OCI-LY7 (cell line): ENCODE results near the gene C1QA. TPM values are rescaled to one million over a fixed set of nuclear protein-coding genes. Genes with fewer than 3 reads are reported as not detected.

ENCODE experiments used
- BruUV-seq: library from RNA; stranded (reverse); fragments of 400-500 nt; replicated peaks from 2 replicates; lab custom pipeline; 2021; lab: Mats Ljungman, UMichigan
- CTCF ChIA-PET: fragments of 300-600 bp; sonication (Branson Sonifier 250); formaldehyde crosslinking; loops from one replicate; lab custom pipeline; 2022; ENCODE audit warnings: antibody characterized with exemption; ENCODE audit not compliant: unreplicated experiment; lab: Charles Lee
- POLR2A ChIA-PET: fragments of 300-600 bp; sonication (Branson Sonifier 250); formaldehyde crosslinking; loops from one replicate; lab custom pipeline; 2022; ENCODE audit warnings: antibody characterized with exemption; lab: Charles Lee
- DNase-seq: peaks from one replicate; pipeline ENCODE4 v3.0.0-alpha.2; 2015; ENCODE audit warnings: low spot score
- H2AFZ ChIP-seq: fragments of 200-600 bp; sonication (generic), shearing (Covaris generic); 2 replicates; pipeline ENCODE4 v1.6.1; 2014; ENCODE audit warnings: mild to moderate bottlenecking, antibody characterized with exemption, low read length, moderate library complexity
- H3K27ac ChIP-seq: fragments of 200-600 bp; sonication (generic); 2 replicates; pipeline ENCODE4 v1.5.1; 2014; ENCODE audit warnings: mixed run types, low read depth, mild to moderate bottlenecking, moderate library complexity, low read length, inconsistent platforms; ENCODE audit not compliant: poor library complexity, severe bottlenecking
- H3K36me3 ChIP-seq: fragments of 200-600 bp; sonication (generic); 2 replicates; pipeline ENCODE4 v1.6.1; 2014; ENCODE audit warnings: mild to moderate bottlenecking, antibody characterized with exemption, low read length, moderate library complexity, mixed read lengths; ENCODE audit not compliant: insufficient read depth
- H3K4me1 ChIP-seq: fragments of 200-600 bp; sonication (generic); 2 replicates; pipeline ENCODE4 v1.5.1; 2014; ENCODE audit warnings: mild to moderate bottlenecking, low read length; ENCODE audit not compliant: insufficient read depth, poor library complexity, severe bottlenecking
- H3K4me2 ChIP-seq: fragments of 200-600 bp; sonication (generic); 2 replicates; pipeline ENCODE4 v1.6.1; 2014; ENCODE audit warnings: mild to moderate bottlenecking, low read length
- H3K4me3 ChIP-seq: fragments of 200-600 bp; sonication (generic); 2 replicates; pipeline ENCODE4 v1.5.1; 2014; ENCODE audit warnings: mild to moderate bottlenecking, low read depth, low read length; ENCODE audit not compliant: poor library complexity, severe bottlenecking
- H3K79me2 ChIP-seq: fragments of 200-600 bp; sonication (generic); 2 replicates; pipeline ENCODE4 v1.6.1; 2016; ENCODE audit warnings: low read depth, mild to moderate bottlenecking, low read length, moderate library complexity, mixed read lengths; ENCODE audit not compliant: insufficient read depth
- H3K9me2 ChIP-seq: fragments of 200-600 bp; sonication (generic); 2 replicates; pipeline ENCODE4 v1.6.1; 2016; ENCODE audit warnings: mild to moderate bottlenecking, low read length, mixed read lengths; ENCODE audit not compliant: insufficient read depth
- H3K9me3 ChIP-seq: fragments of 200-600 bp; sonication (generic); 2 replicates; pipeline ENCODE4 v1.6.1; 2014; ENCODE audit warnings: mild to moderate bottlenecking, mixed run types, low read length, mixed read lengths
- H4K20me1 ChIP-seq: fragments of 200-600 bp; sonication (generic); 2 replicates; pipeline ENCODE4 v1.6.1; 2014; ENCODE audit warnings: mild to moderate bottlenecking, antibody characterized with exemption, low read length, moderate library complexity, mixed read lengths; ENCODE audit not compliant: insufficient read depth
- CTCF ChIP-seq: fragments of 200-600 bp; sonication (generic); conservative IDR thresholded peaks from 2 replicates; pipeline ENCODE4 v1.5.1; 2014; ENCODE audit warnings: mild to moderate bottlenecking, antibody characterized with exemption, low read length, moderate library complexity, mixed read lengths
- EZH2phosphoT487 ChIP-seq: fragments of 200-600 bp; sonication (generic); IDR thresholded peaks from 2 replicates; pipeline ENCODE4 v1.6.1; 2018; ENCODE audit warnings: low read depth, borderline replicate concordance, mild to moderate bottlenecking, mixed run types, antibody characterized with exemption, low read length, moderate library complexity, mixed read lengths
- intact Hi-C: fragments of 100-400 bp; cut with micrococcal nuclease; formaldehyde crosslinking; loops from one replicate; pipeline ENCODE4 v1.10.0; 2022; ENCODE audit not compliant: unreplicated experiment
- total RNA-seq, 2 experiments: library from RNA; depleted of rRNA in 1 of 2; stranded (reverse); fragments of >200 nt in 1 of 2; shearing (Covaris generic) in 1 of 2; gene quantifications; 2 replicates each; pipeline ENCODE4 v1.2.3, GENCODE V29; 2014 to 2022

The C1QA gene
- total RNA-seq, 2 experiments from 2014 or later = not detected

- ChIA-PET POLR2A (interaction anchor here (0.7 kb wide), 1 partner anchor 232 kb away, joined by 3 read pairs; no protein-coding TSS in a partner anchor), CTCF (no interaction called here)
These were observed 992 bp upstream of the C1QA start for GRCh38 chr1:22635436-22635835.

GRCh38 chr1:22636927-22637326, 499 bp downstream of the C1QA start:
- CTCF ChIA-PET = no interaction called here
- Histone ChIP-seq H3K4me2 (no peak overlapping the region), H3K9me2 (no peaks in the 10 kb centered on the region), H2AFZ (no peak overlapping the region), H3K4me3 (no peak overlapping the region), H3K36me3 (no peaks in the 10 kb centered on the region), H3K4me1 (no peaks in the 10 kb centered on the region), H3K79me2 (no peaks in the 10 kb centered on the region), H4K20me1 (no peaks in the 10 kb centered on the region), H3K9me3 (no peaks in the 10 kb centered on the region), H3K27ac (no peak overlapping the region)
- intact Hi-C loops = no loop called here
- TF ChIP-seq CTCF (no peak), EZH2phosphoT487 (no peak)
- no peak for DNase-seq
- POLR2A ChIA-PET = no interaction called here
- BruUV-seq = no TSS peak

More at GRCh38 chr1:22635436-22635835, 992 bp upstream of the C1QA start:
- H4K20me1 ChIP-seq = no peaks in the 10 kb centered on the region
- H3K9me3 ChIP-seq = no peaks in the 10 kb centered on the region
- no peaks in the 10 kb centered on the region for H3K4me1 ChIP-seq
- BruUV-seq = no TSS peak
- H3K36me3 ChIP-seq = no peaks in the 10 kb centered on the region
- H3K4me2 ChIP-seq = no peak overlapping the region
- TF ChIP-seq EZH2phosphoT487 (no peak), CTCF (no peak)
- H2AFZ ChIP-seq = no peak overlapping the region
- H3K27ac ChIP-seq = no peak overlapping the region
- no peaks in the 10 kb centered on the region for H3K9me2 ChIP-seq
- DNase-seq = no peak
- no peak overlapping the region for H3K4me3 ChIP-seq
- intact Hi-C loops = no loop called here
- no peaks in the 10 kb centered on the region for H3K79me2 ChIP-seq

- Histone ChIP-seq H3K36me3 (no peaks in the 10 kb centered on the region), H3K9me3 (no peaks in the 10 kb centered on the region), H3K9me2 (no peaks in the 10 kb centered on the region), H3K4me3 (no peak overlapping the region), H3K79me2 (no peaks in the 10 kb centered on the region), H3K4me2 (no peak overlapping the region), H3K27ac (no peak overlapping the region), H3K4me1 (no peaks in the 10 kb centered on the region), H4K20me1 (no peaks in the 10 kb centered on the region), H2AFZ (no peak overlapping the region)
- TF ChIP-seq CTCF (no peak), EZH2phosphoT487 (no peak)
- intact Hi-C loops = no loop called here
- CTCF ChIA-PET = no interaction called here
- DNase-seq = no peak
- no TSS peak for BruUV-seq
- POLR2A ChIA-PET = no interaction called here
These were observed 1.5 kb downstream of the C1QA start for GRCh38 chr1:22637907-22638445.
